Astrocyte (in vitro differentiated cells and primary cell): Measurements from ENCODE around the gene DCLK2. TPM values are rescaled to one million over a fixed set of nuclear protein-coding genes. Genes with fewer than 3 reads are reported as not detected.
A peak's percentile ranks its signal among the peaks of the same experiment; 100 is the strongest.

Source experiments
- DNase-seq: peaks from one replicate; pipeline ENCODE4 v3.0.0-alpha.2; 2010; ENCODE audit warnings: low read depth
- FAIRE-seq: peaks from 2 replicates; lab custom pipeline; 2011; peaks lifted over from hg19 to GRCh38; lab: Jason Lieb, UNC
- H2AFZ ChIP-seq: 2 replicates; pipeline ENCODE4 v1.6.0; 2012; ENCODE audit warnings: low read depth, low read length, inconsistent platforms
- H3K27ac ChIP-seq: 2 replicates; pipeline ENCODE4 v1.5.1; 2011; ENCODE audit warnings: low read depth, low read length, inconsistent platforms
- H3K27me3 ChIP-seq: 2 replicates; pipeline ENCODE4 v1.6.0; 2011; ENCODE audit warnings: low read length, inconsistent platforms; ENCODE audit not compliant: insufficient read depth
- H3K36me3 ChIP-seq: 2 replicates; pipeline ENCODE4 v1.5.1; 2011; ENCODE audit warnings: low read length, inconsistent platforms; ENCODE audit not compliant: insufficient read depth
- H3K4me1 ChIP-seq: 2 replicates; pipeline ENCODE4 v1.5.1; 2011; ENCODE audit warnings: low read length, inconsistent platforms; ENCODE audit not compliant: insufficient read depth
- H3K4me2 ChIP-seq: 2 replicates; pipeline ENCODE4 v1.6.0; 2012; ENCODE audit warnings: low read length, inconsistent platforms
- H3K4me3 ChIP-seq: 2 replicates; pipeline ENCODE4 v1.5.1; 2011; ENCODE audit warnings: low read depth, mild to moderate bottlenecking, low read length, inconsistent platforms; ENCODE audit not compliant: insufficient read depth
- H3K79me2 ChIP-seq: 2 replicates; pipeline ENCODE4 v1.6.0; 2012; ENCODE audit warnings: mild to moderate bottlenecking, low read length, inconsistent platforms; ENCODE audit not compliant: insufficient read depth
- H3K9ac ChIP-seq: 2 replicates; pipeline ENCODE4 v1.6.0; 2012; ENCODE audit warnings: mild to moderate bottlenecking, low read length, inconsistent platforms
- H3K9me3 ChIP-seq: 2 replicates; pipeline ENCODE4 v1.5.1; 2012; ENCODE audit warnings: low read depth, mild to moderate bottlenecking, low read length, inconsistent platforms; ENCODE audit not compliant: insufficient read depth
- H4K20me1 ChIP-seq: 2 replicates; pipeline ENCODE4 v1.6.0; 2012; ENCODE audit warnings: low read length, inconsistent platforms; ENCODE audit not compliant: insufficient read depth
- H3K27ac Mint-ChIP-seq: one replicate; pipeline ENCODE4 v1.8.0; 2021; ENCODE audit warnings: mild to moderate bottlenecking, mixed read lengths; ENCODE audit not compliant: unreplicated experiment
- H3K27me3 Mint-ChIP-seq: one replicate; pipeline ENCODE4 v1.8.0; 2021; ENCODE audit warnings: low read depth, mixed read lengths; ENCODE audit not compliant: unreplicated experiment
- H3K36me3 Mint-ChIP-seq: one replicate; pipeline ENCODE4 v1.8.0; 2021; ENCODE audit warnings: low read depth, mixed read lengths; ENCODE audit not compliant: unreplicated experiment
- H3K4me1 Mint-ChIP-seq: one replicate; pipeline ENCODE4 v1.8.0; 2021; ENCODE audit warnings: low read depth, mixed read lengths; ENCODE audit not compliant: unreplicated experiment
- H3K4me3 Mint-ChIP-seq: one replicate; pipeline ENCODE4 v1.8.0; 2021; ENCODE audit warnings: mild to moderate bottlenecking, moderate library complexity, mixed read lengths; ENCODE audit not compliant: unreplicated experiment
- H3K9me3 Mint-ChIP-seq: one replicate; pipeline ENCODE4 v1.8.0; 2021; ENCODE audit warnings: mild to moderate bottlenecking, mixed read lengths; ENCODE audit not compliant: unreplicated experiment
- EZH2 ChIP-seq: IDR thresholded peaks from 2 replicates; pipeline ENCODE4 v1.6.1; 2012; ENCODE audit warnings: mild to moderate bottlenecking, low read length, inconsistent platforms; ENCODE audit not compliant: insufficient read depth
- total RNA-seq: library from RNA; stranded (reverse); gene quantifications from 2 replicates; pipeline ENCODE4 v1.2.1, GENCODE V29; 2021
- TF ChIP-seq, protein P1 (sequence below): IDR thresholded peaks from 2 replicates; pipeline ENCODE4 v1.5.1; 2011; ENCODE audit warnings: low read depth, mild to moderate bottlenecking, inconsistent platforms, low read length, moderate library complexity; ENCODE audit not compliant: insufficient read depth

Gene DCLK2
- total RNA-seq, 1 donor from 2014 or later, result 6.2 TPM

DNA sequence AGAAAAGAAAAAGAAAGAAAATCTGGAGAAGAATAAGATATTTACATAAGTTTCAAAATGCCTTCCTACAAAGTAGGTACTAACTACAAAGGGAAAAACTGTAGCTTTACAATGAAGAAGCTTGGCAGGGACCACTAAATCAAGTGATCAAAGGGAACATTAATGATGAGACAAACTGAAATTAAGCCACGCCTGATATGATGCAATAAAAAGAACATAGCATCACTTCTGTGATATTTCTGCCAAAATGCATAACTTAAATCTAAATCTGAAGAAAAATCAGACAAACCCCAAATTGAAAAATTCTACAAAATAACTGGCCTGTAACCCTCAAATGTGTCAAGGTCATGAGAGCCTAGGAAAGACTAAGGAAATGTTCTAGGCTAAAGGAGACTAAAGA, 8.9 kb upstream of the DCLK2 start:
- peaks cover 5% of the 10 kb centered on the region for H3K4me1 Mint-ChIP-seq
- no peaks in the 10 kb centered on the region for H3K36me3 Mint-ChIP-seq
- H3K27me3 Mint-ChIP-seq, result no peaks in the 10 kb centered on the region
- FAIRE-seq (no peak), DNase-seq (no peak)
- Histone ChIP-seq H3K9ac (no peak overlapping the region), H3K9me3 (no peaks in the 10 kb centered on the region), H2AFZ (no peak overlapping the region), H4K20me1 (no peaks in the 10 kb centered on the region), H3K36me3 (no peaks in the 10 kb centered on the region), H3K79me2 (no peaks in the 10 kb centered on the region), H3K4me1 (peaks cover 6% of the 10 kb centered on the region), H3K27ac (no peak overlapping the region), H3K4me3 (no peak overlapping the region), H3K27me3 (no peaks in the 10 kb centered on the region), H3K4me2 (no peak overlapping the region)
- H3K27ac Mint-ChIP-seq, result no peak overlapping the region
- TF ChIP-seq EZH2, result no peak
- TF ChIP-seq, protein P1, sequence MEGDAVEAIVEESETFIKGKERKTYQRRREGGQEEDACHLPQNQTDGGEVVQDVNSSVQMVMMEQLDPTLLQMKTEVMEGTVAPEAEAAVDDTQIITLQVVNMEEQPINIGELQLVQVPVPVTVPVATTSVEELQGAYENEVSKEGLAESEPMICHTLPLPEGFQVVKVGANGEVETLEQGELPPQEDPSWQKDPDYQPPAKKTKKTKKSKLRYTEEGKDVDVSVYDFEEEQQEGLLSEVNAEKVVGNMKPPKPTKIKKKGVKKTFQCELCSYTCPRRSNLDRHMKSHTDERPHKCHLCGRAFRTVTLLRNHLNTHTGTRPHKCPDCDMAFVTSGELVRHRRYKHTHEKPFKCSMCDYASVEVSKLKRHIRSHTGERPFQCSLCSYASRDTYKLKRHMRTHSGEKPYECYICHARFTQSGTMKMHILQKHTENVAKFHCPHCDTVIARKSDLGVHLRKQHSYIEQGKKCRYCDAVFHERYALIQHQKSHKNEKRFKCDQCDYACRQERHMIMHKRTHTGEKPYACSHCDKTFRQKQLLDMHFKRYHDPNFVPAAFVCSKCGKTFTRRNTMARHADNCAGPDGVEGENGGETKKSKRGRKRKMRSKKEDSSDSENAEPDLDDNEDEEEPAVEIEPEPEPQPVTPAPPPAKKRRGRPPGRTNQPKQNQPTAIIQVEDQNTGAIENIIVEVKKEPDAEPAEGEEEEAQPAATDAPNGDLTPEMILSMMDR, result no peak
- no peaks in the 10 kb centered on the region for H3K9me3 Mint-ChIP-seq
- no peak overlapping the region for H3K4me3 Mint-ChIP-seq

DNA sequence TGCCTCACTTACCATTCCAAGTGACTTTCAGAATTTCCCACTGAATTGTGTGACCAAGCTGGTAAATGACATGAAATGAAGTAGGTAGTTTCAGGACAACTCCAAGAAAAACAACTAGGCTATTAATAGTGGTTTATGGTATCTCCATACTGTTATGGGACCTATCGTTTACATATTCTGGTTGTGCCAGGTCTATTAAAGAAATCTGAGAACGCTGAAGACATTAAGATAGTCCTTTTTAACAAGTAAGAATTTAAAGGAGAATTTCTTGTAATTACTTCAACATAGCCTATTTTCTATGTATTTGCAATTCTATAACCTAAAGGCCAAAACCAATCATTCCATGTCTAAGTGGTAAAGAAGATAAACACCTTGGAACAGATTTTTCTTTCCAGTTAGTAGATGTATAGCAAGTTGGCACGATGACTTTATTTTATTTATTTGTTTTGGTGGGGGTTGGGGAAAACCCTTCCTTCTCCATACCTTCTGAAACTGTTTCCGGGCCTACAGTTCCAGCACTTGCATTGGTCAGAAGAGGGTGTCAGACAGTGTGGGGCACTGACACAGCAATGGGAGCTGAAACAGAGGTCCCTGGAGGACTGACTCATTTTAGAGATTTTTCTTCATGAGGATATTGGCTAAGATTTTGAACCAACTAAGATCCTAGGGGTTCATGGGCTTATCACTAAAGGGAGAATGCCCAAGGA, 7.6 kb upstream of the DCLK2 start:
- no peaks in the 10 kb centered on the region for H3K79me2 ChIP-seq
- no peak overlapping the region for H3K9ac ChIP-seq
- no peak for DNase-seq
- TF ChIP-seq EZH2, result no peak
- TF ChIP-seq, protein P1, result no peak
- Mint-ChIP-seq H3K36me3 (no peaks in the 10 kb centered on the region), H3K9me3 (no peaks in the 10 kb centered on the region), H3K4me3 (no peak overlapping the region), H3K27me3 (peaks cover 2% of the 10 kb centered on the region), H3K27ac (no peak overlapping the region), H3K4me1 (peaks cover 5% of the 10 kb centered on the region)
- H3K4me2 ChIP-seq, result no peak overlapping the region
- H3K9me3 ChIP-seq, result no peaks in the 10 kb centered on the region
- FAIRE-seq, result peak; percentile 20
- H2AFZ ChIP-seq, result no peak overlapping the region
- no peaks in the 10 kb centered on the region for H4K20me1 ChIP-seq
- no peak overlapping the region for H3K27ac ChIP-seq
- H3K4me1 ChIP-seq, result peaks cover 6% of the 10 kb centered on the region
- H3K4me3 ChIP-seq, result no peak overlapping the region
- no peaks in the 10 kb centered on the region for H3K36me3 ChIP-seq
- H3K27me3 ChIP-seq, result no peaks in the 10 kb centered on the region

DNA sequence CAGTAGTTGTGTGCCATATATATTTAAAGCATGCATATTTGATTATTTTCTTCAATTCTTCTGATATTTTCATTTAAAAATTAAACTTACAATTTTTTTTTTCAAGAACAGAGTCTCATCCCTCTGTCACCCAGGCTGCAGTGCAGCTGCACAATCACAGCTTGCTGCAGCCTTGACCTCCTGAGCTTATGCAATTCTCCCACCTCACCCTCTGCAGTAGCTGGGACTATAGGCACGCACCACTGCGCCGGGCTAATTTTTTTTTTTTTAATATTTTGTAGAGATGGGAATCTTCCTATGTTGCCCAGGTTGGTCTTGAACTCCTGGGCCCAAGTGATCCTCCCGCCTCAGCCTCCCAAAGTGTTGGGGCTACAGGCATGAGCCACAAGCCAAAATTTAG, 5.8 kb upstream of the DCLK2 start:
- H4K20me1 ChIP-seq, result no peaks in the 10 kb centered on the region
- no peak overlapping the region for H3K27ac ChIP-seq
- no peaks in the 10 kb centered on the region for H3K79me2 ChIP-seq
- Mint-ChIP-seq H3K4me3 (no peak overlapping the region), H3K9me3 (no peaks in the 10 kb centered on the region), H3K4me1 (peaks cover 5% of the 10 kb centered on the region), H3K36me3 (no peaks in the 10 kb centered on the region), H3K27ac (no peak overlapping the region), H3K27me3 (peaks cover 6% of the 10 kb centered on the region)
- H3K9ac ChIP-seq, result no peak overlapping the region
- H3K4me1 ChIP-seq, result peaks cover 6% of the 10 kb centered on the region
- no peak overlapping the region for H3K4me2 ChIP-seq
- H3K36me3 ChIP-seq, result no peaks in the 10 kb centered on the region
- TF ChIP-seq, protein P1, result no peak
- no peak for TF ChIP-seq EZH2
- FAIRE-seq (no peak), DNase-seq (no peak)
- no peaks in the 10 kb centered on the region for H3K9me3 ChIP-seq
- H2AFZ ChIP-seq, result no peak overlapping the region
- no peak overlapping the region for H3K4me3 ChIP-seq
- no peaks in the 10 kb centered on the region for H3K27me3 ChIP-seq
